GM12892 (cell line): ENCODE results near the gene ALPK1.

ENCODE experiments used
- POLR2A ChIP-seq: IDR thresholded peaks from 2 replicates; pipeline ENCODE4 v1.6.1; 2011; ENCODE audit warnings: low read depth, low read length, control low read depth
- POLR2AphosphoS5 ChIP-seq: IDR thresholded peaks from 2 replicates; pipeline ENCODE4 v1.6.1; 2011; ENCODE audit warnings: low read depth, low read length, control low read depth
- TAF1 ChIP-seq: IDR thresholded peaks from 2 replicates; pipeline ENCODE4 v1.6.1; 2011; ENCODE audit warnings: low read depth, mild to moderate bottlenecking, control low read depth, low read length, borderline replicate concordance

- TF ChIP-seq POLR2AphosphoS5 (no peak; the same call in 1 of the 2 replicates), POLR2A (peak; percentile 83), TAF1 (peak; percentile 59; the same call in 1 of the 2 replicates)
These were observed 9.7 kb upstream of the ALPK1 start for GRCh38 chr4:112287258-112287989.
